Measurements from ENCODE around the gene ARRDC2. TPM values are rescaled to one million over a fixed set of nuclear protein-coding genes. Genes with fewer than 3 reads are reported as not detected.

The ARRDC2 gene
- 151 TPM for total RNA-seq
- polyA plus RNA-seq = 10 to 100 TPM; 25.9 to 42.7 (median 36.2) TPM

GRCh38 chr19:18007917-18008673, at the start of gene ARRDC2:
ARRDC2 (plus strand) TSS chr19:18008170; CDS start chr19:18008311, 141 bp downstream.
- no peaks in the 10 kb centered on the region for H3K27me3 Mint-ChIP-seq
- H3K4me1 Mint-ChIP-seq = peaks cover 0 to 43% (median 16%) of the 10 kb centered on the region in 4 donors

GRCh38 chr19:17963936-17964691, 43.9 kb upstream of the ARRDC2 start:
- no peak overlapping the region for H3K27ac ChIP-seq (ENCODE audit: insufficient read depth, low read length, poor library complexity, severe bottlenecking)
- H3K4me1 Mint-ChIP-seq = peaks cover 0 to 12% (median 3%) of the 10 kb centered on the region in 4 donors
- no peak overlapping the region for H3K4me3 ChIP-seq (ENCODE audit: low read depth, low read length)
- H3K36me3 Mint-ChIP-seq = no peaks in the 10 kb centered on the region
- no peaks in the 10 kb centered on the region for H3K9me3 ChIP-seq (ENCODE audit: control insufficient read depth in 2 of 2, low read length in 2 of 2)
- no peaks in the 10 kb centered on the region for H3K36me3 ChIP-seq (ENCODE audit: control insufficient read depth, insufficient read depth, low read length)
- peaks cover 6% of the 10 kb centered on the region for H3K27me3 ChIP-seq (ENCODE audit: control insufficient read depth, insufficient read depth, low read length)
- H3K4me1 ChIP-seq (ENCODE audit: control insufficient read depth, insufficient read depth, low read length, poor library complexity, severe bottlenecking) = no peaks in the 10 kb centered on the region
- H3K4me3 Mint-ChIP-seq = no peak overlapping the region
- DNase-seq (no peak), ATAC-seq (ENCODE audit: low read depth in 2 of 2) (no peak)
- peaks cover 57% of the 10 kb centered on the region for H3K27me3 Mint-ChIP-seq
- peaks cover 0 to 2% (median 0%) of the 10 kb centered on the region in 7 donors for H3K9me3 Mint-ChIP-seq
- no peak overlapping the region for H3K27ac Mint-ChIP-seq

More at GRCh38 chr19:18007917-18008673, at the start of gene ARRDC2:
- peak within 1 kb of the TSS; percentile 67 for H3K4me3 ChIP-seq (ENCODE audit: low read depth, low read length)
- Mint-ChIP-seq H3K4me3 (peak within 1 kb of the TSS; percentile 87 to 97 (median 90)), H3K36me3 (peaks cover 13% of the 10 kb centered on the region), H3K27ac (peak within 1 kb of the TSS; percentile 94 to 97 (median 96)), H3K9me3 (peaks cover 0 to 2% (median 0%) of the 10 kb centered on the region in 7 donors)
- peak; percentile 76 to 82 for ATAC-seq (ENCODE audit: low read depth in 2 of 2)
- H3K27me3 ChIP-seq (ENCODE audit: control insufficient read depth, insufficient read depth, low read length) = no peaks in the 10 kb centered on the region
- H3K27ac ChIP-seq (ENCODE audit: insufficient read depth, low read length, poor library complexity, severe bottlenecking) = peak within 1 kb of the TSS; percentile 92
- peaks cover 43% of the 10 kb centered on the region for H3K36me3 ChIP-seq (ENCODE audit: control insufficient read depth, insufficient read depth, low read length)
- H3K4me1 ChIP-seq (ENCODE audit: control insufficient read depth, insufficient read depth, low read length, poor library complexity, severe bottlenecking) = peaks cover 28% of the 10 kb centered on the region
- no peaks in the 10 kb centered on the region for H3K9me3 ChIP-seq (ENCODE audit: control insufficient read depth in 2 of 2, low read length in 2 of 2)
- peak; percentile 86 to 94 (median 90) for DNase-seq

GRCh38 chr19:17965370-17966128, 42.4 kb upstream of the ARRDC2 start:
- no peaks in the 10 kb centered on the region for H3K36me3 Mint-ChIP-seq
- no peak overlapping the region for H3K27ac Mint-ChIP-seq
- H3K27me3 Mint-ChIP-seq = peaks cover 64% of the 10 kb centered on the region
- Histone ChIP-seq H3K36me3 (ENCODE audit: control insufficient read depth, insufficient read depth, low read length) (no peaks in the 10 kb centered on the region), H3K4me3 (ENCODE audit: low read depth, low read length) (no peak overlapping the region), H3K27ac (ENCODE audit: insufficient read depth, low read length, poor library complexity, severe bottlenecking) (no peak overlapping the region), H3K4me1 (ENCODE audit: control insufficient read depth, insufficient read depth, low read length, poor library complexity, severe bottlenecking) (no peaks in the 10 kb centered on the region), H3K9me3 (ENCODE audit: control insufficient read depth in 2 of 2, low read length in 2 of 2) (no peaks in the 10 kb centered on the region), H3K27me3 (ENCODE audit: control insufficient read depth, insufficient read depth, low read length) (peaks cover 6% of the 10 kb centered on the region)
- H3K9me3 Mint-ChIP-seq = peaks cover 0 to 2% (median 0%) of the 10 kb centered on the region in 7 donors
- no peak overlapping the region for H3K4me3 Mint-ChIP-seq
- no peak for ATAC-seq (ENCODE audit: low read depth in 2 of 2)
- no peak for DNase-seq
- peaks cover 0 to 12% (median 3%) of the 10 kb centered on the region in 4 donors for H3K4me1 Mint-ChIP-seq

- no peak for ATAC-seq (ENCODE audit: low read depth in 2 of 2)
- H3K36me3 Mint-ChIP-seq = no peaks in the 10 kb centered on the region
- H3K9me3 ChIP-seq (ENCODE audit: control insufficient read depth in 2 of 2, low read length in 2 of 2) = no peaks in the 10 kb centered on the region
- no peak for DNase-seq
- no peak overlapping the region for H3K27ac Mint-ChIP-seq
- no peaks in the 10 kb centered on the region for H3K36me3 ChIP-seq (ENCODE audit: control insufficient read depth, insufficient read depth, low read length)
- H3K4me1 ChIP-seq (ENCODE audit: control insufficient read depth, insufficient read depth, low read length, poor library complexity, severe bottlenecking) = no peaks in the 10 kb centered on the region
- H3K27me3 ChIP-seq (ENCODE audit: control insufficient read depth, insufficient read depth, low read length) = peaks cover 6% of the 10 kb centered on the region
- no peak overlapping the region for H3K4me3 ChIP-seq (ENCODE audit: low read depth, low read length)
- H3K4me1 Mint-ChIP-seq = peaks cover 0 to 12% (median 3%) of the 10 kb centered on the region in 4 donors
- peaks cover 60% of the 10 kb centered on the region for H3K27me3 Mint-ChIP-seq
- peaks cover 0 to 2% (median 0%) of the 10 kb centered on the region in 7 donors for H3K9me3 Mint-ChIP-seq
- H3K4me3 Mint-ChIP-seq = no peak overlapping the region
- H3K27ac ChIP-seq (ENCODE audit: insufficient read depth, low read length, poor library complexity, severe bottlenecking) = no peak overlapping the region
Observed at GRCh38 chr19:17966129-17966483, 41.9 kb upstream of the ARRDC2 start.

- peaks cover 0 to 12% (median 3%) of the 10 kb centered on the region in 4 donors for H3K4me1 Mint-ChIP-seq
- H3K9me3 ChIP-seq (ENCODE audit: control insufficient read depth in 2 of 2, low read length in 2 of 2) = no peaks in the 10 kb centered on the region
- H3K4me1 ChIP-seq (ENCODE audit: control insufficient read depth, insufficient read depth, low read length, poor library complexity, severe bottlenecking) = no peaks in the 10 kb centered on the region
- no peak within 1 kb of the TSS for H3K27ac ChIP-seq (ENCODE audit: insufficient read depth, low read length, poor library complexity, severe bottlenecking)
- H3K27ac Mint-ChIP-seq = peak within 1 kb of the TSS in 1 of 3 donors; percentile 52
- no peak for ATAC-seq (ENCODE audit: low read depth in 2 of 2)
- peaks cover 6% of the 10 kb centered on the region for H3K27me3 ChIP-seq (ENCODE audit: control insufficient read depth, insufficient read depth, low read length)
- H3K36me3 ChIP-seq (ENCODE audit: control insufficient read depth, insufficient read depth, low read length) = no peaks in the 10 kb centered on the region
- H3K4me3 ChIP-seq (ENCODE audit: low read depth, low read length) = no peak within 1 kb of the TSS
- DNase-seq = no peak
- H3K27me3 Mint-ChIP-seq = peaks cover 56% of the 10 kb centered on the region
- peaks cover 0 to 2% (median 0%) of the 10 kb centered on the region in 7 donors for H3K9me3 Mint-ChIP-seq
- H3K36me3 Mint-ChIP-seq = no peaks in the 10 kb centered on the region
- H3K4me3 Mint-ChIP-seq = peak within 1 kb of the TSS in 2 of 4 donors; percentile 56 to 80
Observed at GRCh38 chr19:17966550-17967256, 41.3 kb upstream of the ARRDC2 start, which contains the start of gene KCNN1. KCNN1 (plus strand) TSS chr19:17967107; CDS start chr19:17973889, 6,782 bp downstream.

- Histone ChIP-seq H3K27me3 (ENCODE audit: control insufficient read depth, insufficient read depth, low read length) (peaks cover 6% of the 10 kb centered on the region), H3K4me1 (ENCODE audit: control insufficient read depth, insufficient read depth, low read length, poor library complexity, severe bottlenecking) (no peaks in the 10 kb centered on the region), H3K36me3 (ENCODE audit: control insufficient read depth, insufficient read depth, low read length) (no peaks in the 10 kb centered on the region), H3K4me3 (ENCODE audit: low read depth, low read length) (no peak overlapping the region), H3K27ac (ENCODE audit: insufficient read depth, low read length, poor library complexity, severe bottlenecking) (no peak overlapping the region), H3K9me3 (ENCODE audit: control insufficient read depth in 2 of 2, low read length in 2 of 2) (no peaks in the 10 kb centered on the region)
- DNase-seq = no peak
- Mint-ChIP-seq H3K4me3 (peak overlapping the region in 2 of 4 donors; percentile 56 to 70), H3K9me3 (peaks cover 0 to 2% (median 0%) of the 10 kb centered on the region in 7 donors), H3K36me3 (no peaks in the 10 kb centered on the region), H3K4me1 (peaks cover 0 to 12% (median 3%) of the 10 kb centered on the region in 4 donors), H3K27ac (peak overlapping the region in 1 of 3 donors; percentile 52), H3K27me3 (peaks cover 52% of the 10 kb centered on the region)
- ATAC-seq (ENCODE audit: low read depth in 2 of 2) = no peak
Observed at GRCh38 chr19:17967257-17968051, 40.5 kb upstream of the ARRDC2 start.
